Measurements from ENCODE around the gene FGF18. TPM values are rescaled to one million over a fixed set of nuclear protein-coding genes. Genes with fewer than 3 reads are reported as not detected.

The FGF18 gene
- polyA plus RNA-seq, 2 donors, result 0.06 to 0.18 TPM

DNA sequence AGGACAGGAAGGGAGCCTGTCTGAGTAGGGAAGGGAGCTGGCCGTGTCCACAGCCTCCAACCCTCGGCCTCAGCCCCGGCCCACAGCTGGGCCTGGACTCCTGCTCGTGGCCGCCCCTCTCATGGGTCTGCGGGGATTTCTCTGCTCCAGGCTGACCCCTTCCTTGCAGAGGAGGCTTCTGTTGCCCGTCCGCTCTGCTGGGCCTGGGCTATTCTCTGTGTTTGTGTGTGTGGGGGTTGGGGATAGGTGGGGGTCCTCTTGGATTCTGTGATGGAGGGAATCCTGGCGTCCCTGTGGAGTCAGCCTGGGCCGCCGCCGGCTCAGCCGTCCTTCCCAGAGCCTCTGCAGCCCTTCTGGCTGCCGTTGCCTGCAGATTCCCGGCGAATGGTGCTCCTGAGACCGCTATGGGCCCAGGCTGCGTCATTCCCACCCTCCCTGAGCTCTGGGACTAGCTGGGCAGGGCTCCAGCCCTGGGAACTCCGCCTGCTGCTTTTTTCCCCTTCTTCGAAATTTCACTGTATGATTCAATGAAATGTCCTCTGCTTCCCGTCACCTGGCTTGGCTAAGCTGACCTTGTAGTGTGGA, 64.2 kb downstream of the FGF18 start:
- Histone ChIP-seq H3K27ac (ENCODE audit: low read depth in 2 of 2, low read length in 1 of 2) (no peak overlapping the region), H3K27me3 (ENCODE audit: control insufficient read depth in 1 of 2, insufficient read depth in 2 of 2, low read length in 2 of 2) (no peaks in the 10 kb centered on the region), H3K36me3 (ENCODE audit: control insufficient read depth in 2 of 2, insufficient read depth in 2 of 2, low read length in 1 of 2) (no peaks in the 10 kb centered on the region), H3K9me3 (ENCODE audit: control insufficient read depth in 2 of 2, insufficient read depth in 1 of 2, low read depth in 1 of 2, low read length in 1 of 2) (no peaks in the 10 kb centered on the region), H3K4me1 (ENCODE audit: control insufficient read depth in 2 of 2, insufficient read depth in 2 of 2, low read length in 1 of 2) (no peaks in the 10 kb centered on the region), H3K4me3 (ENCODE audit: low read depth in 1 of 2, low read length in 2 of 2) (no peak overlapping the region)
- WGBS, 2 donors, result 54 to 67% methylated on average over 21 of the region's 21 CpGs

DNA sequence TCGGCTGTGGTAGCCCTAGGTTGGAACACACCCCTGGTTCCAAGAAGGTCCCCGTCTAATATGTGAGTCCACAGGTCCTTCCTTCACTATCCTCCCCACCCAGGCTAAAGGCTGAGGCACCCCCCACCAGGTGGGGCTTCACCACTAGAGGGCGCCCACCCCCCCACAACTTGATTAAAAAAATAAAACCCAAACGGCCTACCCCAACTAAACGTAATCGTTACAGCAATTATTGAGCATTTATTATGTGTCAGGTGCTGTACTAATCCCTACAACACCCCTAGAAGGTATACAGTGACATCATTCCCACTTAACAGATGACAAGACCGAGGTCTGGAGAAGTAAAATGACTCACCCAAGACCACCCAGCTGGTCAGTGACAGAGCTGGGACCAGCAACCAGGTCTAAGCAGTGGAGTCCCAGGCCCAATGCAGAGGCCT, 65.0 kb downstream of the FGF18 start:
- Histone ChIP-seq H3K9me3 (ENCODE audit: control insufficient read depth in 2 of 2, insufficient read depth in 1 of 2, low read depth in 1 of 2, low read length in 1 of 2) (no peaks in the 10 kb centered on the region), H3K27ac (ENCODE audit: low read depth in 2 of 2, low read length in 1 of 2) (no peak overlapping the region), H3K4me1 (ENCODE audit: control insufficient read depth in 2 of 2, insufficient read depth in 2 of 2, low read length in 1 of 2) (no peaks in the 10 kb centered on the region), H3K4me3 (ENCODE audit: low read depth in 1 of 2, low read length in 2 of 2) (no peak overlapping the region), H3K27me3 (ENCODE audit: control insufficient read depth in 1 of 2, insufficient read depth in 2 of 2, low read length in 2 of 2) (no peaks in the 10 kb centered on the region), H3K36me3 (ENCODE audit: control insufficient read depth in 2 of 2, insufficient read depth in 2 of 2, low read length in 1 of 2) (no peaks in the 10 kb centered on the region)
- WGBS, 2 donors, result 28 to 34% methylated on average over 7 of the region's 7 CpGs

DNA sequence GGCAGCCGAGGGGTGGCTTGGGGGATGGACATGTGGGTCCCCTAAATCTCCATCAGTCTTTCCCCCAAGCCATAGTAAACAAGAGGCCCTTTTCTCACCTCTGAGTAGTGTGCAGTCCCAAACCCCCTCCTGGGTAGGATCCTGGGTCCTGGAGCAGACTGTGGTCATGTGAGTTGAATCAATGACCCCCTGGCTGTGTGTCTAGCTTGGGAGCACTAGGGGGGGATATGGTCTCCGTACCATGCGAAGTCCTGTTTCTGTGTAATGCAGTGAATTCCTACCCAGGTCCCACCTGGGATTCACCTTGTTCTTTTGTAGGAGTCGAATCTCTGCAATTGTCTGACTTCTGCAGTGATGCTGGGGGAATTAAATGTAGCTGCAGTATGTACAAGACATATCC, 66.2 kb downstream of the FGF18 start:
- Histone ChIP-seq H3K36me3 (ENCODE audit: control insufficient read depth in 2 of 2, insufficient read depth in 2 of 2, low read length in 1 of 2) (no peaks in the 10 kb centered on the region), H3K4me1 (ENCODE audit: control insufficient read depth in 2 of 2, insufficient read depth in 2 of 2, low read length in 1 of 2) (no peaks in the 10 kb centered on the region), H3K4me3 (ENCODE audit: low read depth in 1 of 2, low read length in 2 of 2) (no peak overlapping the region), H3K27me3 (ENCODE audit: control insufficient read depth in 1 of 2, insufficient read depth in 2 of 2, low read length in 2 of 2) (no peaks in the 10 kb centered on the region), H3K27ac (ENCODE audit: low read depth in 2 of 2, low read length in 1 of 2) (no peak overlapping the region), H3K9me3 (ENCODE audit: control insufficient read depth in 2 of 2, insufficient read depth in 1 of 2, low read depth in 1 of 2, low read length in 1 of 2) (no peaks in the 10 kb centered on the region)
- WGBS, 2 donors, result 86 to 90% methylated on average over 4 of the region's 4 CpGs

DNA sequence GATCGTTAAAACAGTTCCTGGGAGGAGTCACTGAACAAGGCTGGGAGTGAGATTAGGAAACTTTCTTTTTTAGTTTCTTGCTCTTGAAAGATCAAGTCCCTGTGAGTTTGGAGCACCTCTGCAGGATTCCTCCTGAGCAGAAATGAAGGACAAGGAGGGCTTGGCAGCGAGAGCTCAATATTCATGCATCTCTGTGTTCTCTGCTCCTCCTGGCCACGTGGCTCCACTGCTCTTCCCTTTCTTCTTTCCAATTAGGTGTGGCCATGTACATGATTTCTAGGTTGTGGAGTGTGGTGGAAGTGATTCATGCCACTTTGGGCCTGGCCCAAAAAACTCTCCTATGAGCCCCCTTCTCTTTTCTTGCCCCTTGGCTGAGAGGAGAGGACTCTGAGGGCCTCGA, 67.2 kb downstream of the FGF18 start:
- Histone ChIP-seq H3K27ac (ENCODE audit: low read depth in 2 of 2, low read length in 1 of 2) (no peak overlapping the region), H3K4me1 (ENCODE audit: control insufficient read depth in 2 of 2, insufficient read depth in 2 of 2, low read length in 1 of 2) (no peaks in the 10 kb centered on the region), H3K4me3 (ENCODE audit: low read depth in 1 of 2, low read length in 2 of 2) (no peak overlapping the region), H3K9me3 (ENCODE audit: control insufficient read depth in 2 of 2, insufficient read depth in 1 of 2, low read depth in 1 of 2, low read length in 1 of 2) (no peaks in the 10 kb centered on the region), H3K27me3 (ENCODE audit: control insufficient read depth in 1 of 2, insufficient read depth in 2 of 2, low read length in 2 of 2) (no peaks in the 10 kb centered on the region), H3K36me3 (ENCODE audit: control insufficient read depth in 2 of 2, insufficient read depth in 2 of 2, low read length in 1 of 2) (no peaks in the 10 kb centered on the region)
- 80 to 85% methylated on average over 4 of the region's 4 CpGs for WGBS, 2 donors

DNA sequence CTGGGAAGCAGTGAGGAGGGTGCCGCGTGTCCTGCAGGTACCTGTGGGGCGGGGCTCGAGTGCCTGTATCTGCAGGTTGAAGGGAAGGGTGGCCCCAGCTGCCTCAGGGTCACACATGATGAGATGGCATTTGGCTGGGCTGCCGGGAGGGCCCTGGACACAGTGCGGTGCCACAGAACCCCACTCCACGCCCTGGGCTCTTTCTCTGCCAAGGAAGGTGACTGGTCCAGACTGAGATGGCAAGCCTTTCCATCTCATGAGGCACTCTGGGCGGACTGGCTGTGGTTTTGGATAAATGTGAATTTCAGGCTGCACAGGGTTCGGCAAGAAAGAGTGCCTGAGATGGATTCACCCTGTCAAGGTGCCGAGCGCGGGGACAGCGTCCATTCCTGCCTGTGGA, 69.4 kb downstream of the FGF18 start:
- no peak overlapping the region for H3K27ac ChIP-seq (ENCODE audit: low read depth in 2 of 2, low read length in 1 of 2)
- no peaks in the 10 kb centered on the region for H3K27me3 ChIP-seq (ENCODE audit: control insufficient read depth in 1 of 2, insufficient read depth in 2 of 2, low read length in 2 of 2)
- H3K4me1 ChIP-seq (ENCODE audit: control insufficient read depth in 2 of 2, insufficient read depth in 2 of 2, low read length in 1 of 2), result peaks cover 0 to 4% of the 10 kb centered on the region in 2 donors
- H3K4me3 ChIP-seq (ENCODE audit: low read depth in 1 of 2, low read length in 2 of 2), result no peak overlapping the region
- H3K36me3 ChIP-seq (ENCODE audit: control insufficient read depth in 2 of 2, insufficient read depth in 2 of 2, low read length in 1 of 2), result no peaks in the 10 kb centered on the region
- no peaks in the 10 kb centered on the region for H3K9me3 ChIP-seq (ENCODE audit: control insufficient read depth in 2 of 2, insufficient read depth in 1 of 2, low read depth in 1 of 2, low read length in 1 of 2)
- WGBS, 2 donors, result 81 to 84% methylated on average over 13 of the region's 13 CpGs

DNA sequence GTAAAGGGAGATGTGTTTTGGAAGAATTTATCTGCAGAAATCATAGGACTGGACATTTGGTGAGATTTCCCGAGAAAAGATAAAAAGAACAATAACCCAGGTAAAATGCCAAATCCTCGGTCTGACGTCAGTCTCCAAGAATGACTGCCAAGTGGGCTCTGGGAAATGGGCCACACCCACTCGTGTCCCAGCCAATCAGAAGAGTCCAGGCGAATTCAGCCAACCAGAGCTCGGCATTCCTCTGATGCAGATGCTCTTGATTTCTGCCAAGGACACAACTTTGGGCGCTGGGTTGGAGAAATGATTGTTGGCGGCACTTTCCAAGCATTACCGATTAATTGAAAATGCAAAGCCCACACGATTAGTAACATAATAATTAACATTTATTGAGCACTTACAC, 73.3 kb downstream of the FGF18 start:
- H3K36me3 ChIP-seq (ENCODE audit: control insufficient read depth in 2 of 2, insufficient read depth in 2 of 2, low read length in 1 of 2), result no peaks in the 10 kb centered on the region
- peaks cover 0 to 12% of the 10 kb centered on the region in 2 donors for H3K4me1 ChIP-seq (ENCODE audit: control insufficient read depth in 2 of 2, insufficient read depth in 2 of 2, low read length in 1 of 2)
- WGBS, 2 donors, result 79 to 84% methylated on average over 10 of the region's 10 CpGs

DNA sequence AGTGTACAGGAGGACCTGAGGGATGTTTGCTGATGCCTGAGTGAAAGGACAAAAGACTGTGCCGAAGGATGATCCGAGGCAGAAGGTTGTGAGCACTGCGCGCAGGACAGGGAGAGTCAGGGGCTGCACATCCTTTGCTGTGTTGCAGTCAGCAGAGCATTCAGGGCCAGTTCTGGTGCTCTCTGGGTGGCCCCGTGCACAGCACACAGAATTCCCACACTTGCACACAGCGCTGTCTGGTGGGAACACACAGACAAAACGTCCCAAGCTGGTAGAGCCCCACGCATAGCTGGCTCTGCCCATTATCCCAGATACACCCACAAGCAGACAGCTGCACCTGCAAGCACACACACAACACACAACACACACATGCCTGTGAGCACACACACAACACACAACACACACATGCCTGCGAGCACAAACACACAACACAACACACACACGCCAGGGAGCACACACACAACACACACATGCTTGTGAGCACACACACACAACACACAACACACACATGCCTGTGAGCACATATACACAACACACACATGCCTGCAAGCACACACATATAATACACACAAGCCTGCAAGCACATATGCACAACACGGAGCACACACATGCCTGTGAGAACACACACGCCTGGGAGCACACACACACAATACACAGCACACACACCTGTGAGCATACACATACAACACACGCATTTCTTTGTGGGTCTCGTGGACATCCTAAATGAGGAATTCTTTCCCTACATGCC, 74.4 kb downstream of the FGF18 start:
- Histone ChIP-seq H3K27me3 (ENCODE audit: control insufficient read depth in 1 of 2, insufficient read depth in 2 of 2, low read length in 2 of 2) (no peaks in the 10 kb centered on the region), H3K4me1 (ENCODE audit: control insufficient read depth in 2 of 2, insufficient read depth in 2 of 2, low read length in 1 of 2) (peaks cover 0 to 12% of the 10 kb centered on the region in 2 donors), H3K9me3 (ENCODE audit: control insufficient read depth in 2 of 2, insufficient read depth in 1 of 2, low read depth in 1 of 2, low read length in 1 of 2) (no peaks in the 10 kb centered on the region), H3K27ac (ENCODE audit: low read depth in 2 of 2, low read length in 1 of 2) (no peak overlapping the region), H3K36me3 (ENCODE audit: control insufficient read depth in 2 of 2, insufficient read depth in 2 of 2, low read length in 1 of 2) (no peaks in the 10 kb centered on the region), H3K4me3 (ENCODE audit: low read depth in 1 of 2, low read length in 2 of 2) (no peak overlapping the region)
- WGBS, 2 donors, result 82 to 89% methylated on average over 14 of the region's 14 CpGs

More for the DNA sequence above, 73.3 kb downstream of the FGF18 start:
- no peaks in the 10 kb centered on the region for H3K27me3 ChIP-seq (ENCODE audit: control insufficient read depth in 1 of 2, insufficient read depth in 2 of 2, low read length in 2 of 2)
- H3K9me3 ChIP-seq (ENCODE audit: control insufficient read depth in 2 of 2, insufficient read depth in 1 of 2, low read depth in 1 of 2, low read length in 1 of 2), result no peaks in the 10 kb centered on the region
- no peak overlapping the region for H3K27ac ChIP-seq (ENCODE audit: low read depth in 2 of 2, low read length in 1 of 2)
- no peak overlapping the region for H3K4me3 ChIP-seq (ENCODE audit: low read depth in 1 of 2, low read length in 2 of 2)

DNA sequence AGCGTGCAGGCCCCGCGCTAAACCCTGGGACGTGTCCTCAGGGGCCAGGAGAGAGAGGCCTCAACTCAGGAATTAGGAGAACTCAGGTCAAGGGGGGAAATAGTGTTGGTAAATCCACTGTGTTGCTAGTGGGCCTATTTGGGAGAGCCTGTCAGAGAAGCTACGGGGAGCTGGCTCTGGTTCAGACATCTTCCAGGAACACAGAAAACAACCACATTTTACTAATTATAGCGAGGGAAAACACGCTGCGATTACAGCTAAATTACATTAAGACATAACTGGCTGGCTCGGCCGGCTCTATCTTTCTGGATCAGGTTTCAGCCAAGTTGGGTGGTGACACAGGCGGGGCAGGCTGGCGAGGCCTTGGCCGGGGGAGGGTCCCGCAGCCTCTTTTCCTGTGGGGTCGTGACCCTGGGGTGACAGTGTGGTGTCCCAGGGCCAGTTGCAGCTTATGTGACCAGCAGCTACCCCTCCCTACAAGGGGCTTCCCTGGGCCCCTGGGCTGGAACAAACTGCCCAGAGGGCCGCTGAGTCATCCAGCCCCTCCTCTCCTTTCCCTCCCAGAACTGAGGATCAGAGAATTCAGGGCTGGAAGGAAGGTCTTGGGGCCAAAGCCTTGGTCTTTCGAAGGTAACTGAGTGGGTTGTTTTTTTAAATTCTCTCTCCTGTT, 75.1 kb downstream of the FGF18 start:
- no peaks in the 10 kb centered on the region for H3K36me3 ChIP-seq (ENCODE audit: control insufficient read depth in 2 of 2, insufficient read depth in 2 of 2, low read length in 1 of 2)
- no peak overlapping the region for H3K4me3 ChIP-seq (ENCODE audit: low read depth in 1 of 2, low read length in 2 of 2)

DNA sequence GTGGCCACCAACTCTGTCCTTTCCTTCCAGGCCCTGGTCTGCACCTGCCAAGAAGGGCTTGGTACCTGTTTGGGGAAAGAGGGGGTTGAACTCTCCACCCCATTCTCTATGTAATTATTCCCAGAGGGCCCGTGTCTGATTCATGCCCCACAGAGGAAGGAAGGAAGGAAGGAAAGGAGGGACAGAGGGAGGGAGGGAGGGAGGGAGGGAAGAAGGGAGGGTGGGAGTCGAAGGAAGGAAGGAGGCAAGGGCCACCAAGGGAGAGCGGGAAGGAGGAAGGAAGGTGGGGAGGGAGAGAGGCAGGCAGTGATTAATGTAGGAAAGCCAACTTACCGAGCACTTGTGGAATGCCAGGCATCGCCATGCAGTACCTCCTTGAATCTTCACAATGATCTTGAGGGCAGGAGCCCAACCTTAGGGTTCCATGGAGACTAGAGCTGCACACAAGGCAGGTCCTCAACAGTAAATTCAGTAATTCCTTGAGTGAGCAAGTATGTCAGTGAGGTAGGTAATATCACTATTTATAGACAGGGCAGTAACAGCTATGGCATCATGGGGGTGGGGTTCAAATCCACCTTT, 75.8 kb downstream of the FGF18 start:
- Histone ChIP-seq H3K4me1 (ENCODE audit: control insufficient read depth in 2 of 2, insufficient read depth in 2 of 2, low read length in 1 of 2) (peaks cover 0 to 12% of the 10 kb centered on the region in 2 donors), H3K36me3 (ENCODE audit: control insufficient read depth in 2 of 2, insufficient read depth in 2 of 2, low read length in 1 of 2) (no peaks in the 10 kb centered on the region), H3K4me3 (ENCODE audit: low read depth in 1 of 2, low read length in 2 of 2) (no peak overlapping the region), H3K27me3 (ENCODE audit: control insufficient read depth in 1 of 2, insufficient read depth in 2 of 2, low read length in 2 of 2) (no peaks in the 10 kb centered on the region), H3K9me3 (ENCODE audit: control insufficient read depth in 2 of 2, insufficient read depth in 1 of 2, low read depth in 1 of 2, low read length in 1 of 2) (no peaks in the 10 kb centered on the region), H3K27ac (ENCODE audit: low read depth in 2 of 2, low read length in 1 of 2) (peak overlapping the region; percentile 2 to 45)
- WGBS, 2 donors, result 42 to 58% methylated on average over 5 of the region's 5 CpGs

More for the DNA sequence above, 75.1 kb downstream of the FGF18 start:
- H3K27me3 ChIP-seq (ENCODE audit: control insufficient read depth in 1 of 2, insufficient read depth in 2 of 2, low read length in 2 of 2), result no peaks in the 10 kb centered on the region
- no peaks in the 10 kb centered on the region for H3K9me3 ChIP-seq (ENCODE audit: control insufficient read depth in 2 of 2, insufficient read depth in 1 of 2, low read depth in 1 of 2, low read length in 1 of 2)
- peaks cover 0 to 12% of the 10 kb centered on the region in 2 donors for H3K4me1 ChIP-seq (ENCODE audit: control insufficient read depth in 2 of 2, insufficient read depth in 2 of 2, low read length in 1 of 2)
- 14 to 30% methylated on average over 17 of the region's 17 CpGs for WGBS, 2 donors
- H3K27ac ChIP-seq (ENCODE audit: low read depth in 2 of 2, low read length in 1 of 2), result peak overlapping the region; percentile 2 to 54

All from esophagus (tissue), 2 donors.